A204.1 (cell line): ENCODE measurements around the gene ATXN7.

Experiments
- FAIRE-seq: peaks from 2 replicates; lab custom pipeline; 2012; peaks lifted over from hg19 to GRCh38; lab: Jason Lieb, UNC

Gene ATXN7

GRCh38 chr3:63864965-63865327 lies 1.3 kb downstream of the ATXN7 start:
- FAIRE-seq: no peak

GRCh38 chr3:63867225-63867624 lies 3.6 kb downstream of the ATXN7 start:
- no peak for FAIRE-seq

GRCh38 chr3:63869940-63870614 lies 6.4 kb downstream of the ATXN7 start:
- FAIRE-seq: no peak

- FAIRE-seq: no peak
Observed at GRCh38 chr3:63870615-63871005, 6.9 kb downstream of the ATXN7 start.

GRCh38 chr3:63872135-63872924 lies 8.7 kb downstream of the ATXN7 start:
- no peak for FAIRE-seq

GRCh38 chr3:63874769-63875168 lies 11.1 kb downstream of the ATXN7 start:
- no peak for FAIRE-seq

- FAIRE-seq: no peak
Observed at GRCh38 chr3:63875510-63875909, 11.8 kb downstream of the ATXN7 start.

- no peak for FAIRE-seq
Observed at GRCh38 chr3:63876260-63876659, 12.6 kb downstream of the ATXN7 start.

- FAIRE-seq: no peak
Observed at GRCh38 chr3:63877737-63878393, 14.2 kb downstream of the ATXN7 start.

- no peak for FAIRE-seq
Observed at GRCh38 chr3:63878394-63879060, 14.9 kb downstream of the ATXN7 start.

- FAIRE-seq: no peak
Observed at GRCh38 chr3:63880653-63881052, 17.0 kb downstream of the ATXN7 start.

GRCh38 chr3:63886858-63887257 lies 23.2 kb downstream of the ATXN7 start:
- FAIRE-seq: no peak

- FAIRE-seq: no peak
Observed at GRCh38 chr3:63891518-63891917, 27.9 kb downstream of the ATXN7 start.

- no peak for FAIRE-seq
Observed at GRCh38 chr3:63892773-63893352, 29.2 kb downstream of the ATXN7 start.

GRCh38 chr3:63895422-63896189 lies 31.9 kb downstream of the ATXN7 start:
- no peak for FAIRE-seq

- FAIRE-seq: no peak
Observed at GRCh38 chr3:63896332-63897030, 32.8 kb downstream of the ATXN7 start.

- FAIRE-seq: no peak
Observed at GRCh38 chr3:63900010-63900409, 36.3 kb downstream of the ATXN7 start.

GRCh38 chr3:63900459-63900858 lies 36.8 kb downstream of the ATXN7 start:
- FAIRE-seq: no peak

- no peak for FAIRE-seq
Observed at GRCh38 chr3:63905731-63906620, 42.3 kb downstream of the ATXN7 start.
